GM10847 (cell line): Measurements from ENCODE around the gene MTHFD1.

Source experiments
- POLR2A ChIP-seq: IDR thresholded peaks from 2 replicates; pipeline ENCODE4 v1.6.1; 2011; ENCODE audit not compliant: insufficient read length; ENCODE audit errors: extremely low read depth

The MTHFD1 gene

GRCh38 chr14:64387782-64388532, at the start of gene MTHFD1:
TSS of gene MTHFD1 (plus strand) at chr14:64388353. CDS start at chr14:64388428, 75 bp downstream.
- peak; percentile 72 for TF ChIP-seq POLR2A

GRCh38 chr14:64338616-64339316, 49.4 kb upstream of the MTHFD1 start:
- TF ChIP-seq POLR2A: peak; percentile 93

- no peak for TF ChIP-seq POLR2A
These were observed 47.5 kb upstream of the MTHFD1 start for GRCh38 chr14:64340560-64341196.

- TF ChIP-seq POLR2A: no peak
These were observed 40.4 kb upstream of the MTHFD1 start for GRCh38 chr14:64347748-64348147.

- TF ChIP-seq POLR2A: no peak
These were observed 38.2 kb upstream of the MTHFD1 start for GRCh38 chr14:64349741-64350490.

- TF ChIP-seq POLR2A: no peak
These were observed 24.8 kb upstream of the MTHFD1 start for GRCh38 chr14:64363265-64363846.

- TF ChIP-seq POLR2A: no peak
These were observed 23.2 kb upstream of the MTHFD1 start for GRCh38 chr14:64364907-64365306.

GRCh38 chr14:64369201-64369600, 19.0 kb upstream of the MTHFD1 start:
- no peak for TF ChIP-seq POLR2A

- no peak for TF ChIP-seq POLR2A
These were observed 846 bp upstream of the MTHFD1 start for GRCh38 chr14:64387232-64387781.

- no peak for TF ChIP-seq POLR2A
These were observed 556 bp downstream of the MTHFD1 start for GRCh38 chr14:64388533-64389285.

- no peak for TF ChIP-seq POLR2A
These were observed 3.1 kb downstream of the MTHFD1 start for GRCh38 chr14:64391113-64391725.

GRCh38 chr14:64391986-64392385, 3.8 kb downstream of the MTHFD1 start:
- TF ChIP-seq POLR2A: no peak

GRCh38 chr14:64394423-64394822, 6.3 kb downstream of the MTHFD1 start:
- TF ChIP-seq POLR2A: no peak
